Daoy (cell line): ENCODE results near the gene OGFOD1. TPM values are rescaled to one million over a fixed set of nuclear protein-coding genes. Genes with fewer than 3 reads are reported as not detected.

Experiments used
- DNase-seq: peaks from one replicate; pipeline ENCODE4 v3.0.0-alpha.2; 2015; ENCODE audit warnings: low read depth
- total RNA-seq: library from RNA; depleted of rRNA; stranded (reverse); fragments of >200 nt; shearing (Covaris generic); gene quantifications from 2 replicates; pipeline ENCODE4 v1.2.3, GENCODE V29; 2014

Gene OGFOD1
- total RNA-seq, 1 experiment from 2014 or later = 61.5 TPM

DNA sequence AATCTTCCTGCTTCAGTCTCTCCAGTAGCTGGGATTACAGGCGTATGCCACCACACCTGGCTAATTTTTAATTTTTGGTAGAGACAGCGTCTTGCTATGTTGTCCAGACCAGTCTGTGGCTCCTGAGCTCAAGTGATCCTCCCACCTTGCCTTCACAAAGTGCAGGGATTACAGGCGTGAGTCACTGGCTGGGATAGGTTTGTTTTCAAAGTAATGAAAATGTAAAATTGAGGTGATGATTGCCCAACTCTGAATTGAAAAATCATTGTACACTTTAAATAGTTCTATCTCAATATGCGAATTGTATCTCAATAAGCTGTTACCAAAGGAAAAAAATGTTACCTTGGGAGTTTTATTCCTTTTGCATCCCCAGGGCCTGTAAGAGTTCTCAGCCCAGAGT lies 24.8 kb upstream of the OGFOD1 start:
- DNase-seq = peak; percentile 15

DNA sequence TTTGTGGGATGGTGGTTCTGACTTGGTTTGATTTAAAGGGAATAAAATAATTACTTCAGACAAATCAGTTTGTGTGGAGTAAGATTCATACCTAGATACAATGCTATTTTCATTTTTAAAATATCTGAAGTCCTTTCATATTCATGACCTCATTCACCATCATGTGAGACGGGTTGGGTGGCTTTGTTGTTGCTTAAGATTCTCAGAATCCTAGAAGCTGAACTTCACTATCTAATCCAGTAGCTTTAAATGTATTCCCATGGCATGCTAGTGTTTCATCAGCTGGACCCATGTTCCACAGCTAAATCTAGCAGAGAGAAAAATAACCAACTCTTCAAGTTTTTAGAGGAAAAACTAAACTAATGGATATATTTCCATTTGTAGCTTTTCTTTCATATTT lies 23.3 kb upstream of the OGFOD1 start:
- no peak for DNase-seq

DNA sequence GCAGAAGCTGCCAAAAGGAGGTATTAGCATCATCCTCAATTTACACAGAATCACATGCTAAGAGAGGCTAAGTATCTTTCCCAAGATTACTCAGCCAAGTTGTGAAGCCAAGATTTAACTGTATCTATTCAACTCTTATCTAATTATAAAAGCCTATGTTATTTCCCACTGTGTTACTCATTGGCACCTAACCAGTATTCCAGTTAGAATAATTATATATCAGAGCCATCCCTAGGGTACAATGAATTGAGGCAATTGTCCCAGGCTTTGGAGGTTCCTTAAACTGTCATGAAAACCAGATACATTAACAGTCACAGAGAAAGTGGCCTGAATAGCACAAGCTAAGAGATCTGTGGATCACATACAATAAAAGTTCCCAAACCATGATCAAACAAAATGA lies 15.1 kb upstream of the OGFOD1 start:
- DNase-seq = no peak

DNA sequence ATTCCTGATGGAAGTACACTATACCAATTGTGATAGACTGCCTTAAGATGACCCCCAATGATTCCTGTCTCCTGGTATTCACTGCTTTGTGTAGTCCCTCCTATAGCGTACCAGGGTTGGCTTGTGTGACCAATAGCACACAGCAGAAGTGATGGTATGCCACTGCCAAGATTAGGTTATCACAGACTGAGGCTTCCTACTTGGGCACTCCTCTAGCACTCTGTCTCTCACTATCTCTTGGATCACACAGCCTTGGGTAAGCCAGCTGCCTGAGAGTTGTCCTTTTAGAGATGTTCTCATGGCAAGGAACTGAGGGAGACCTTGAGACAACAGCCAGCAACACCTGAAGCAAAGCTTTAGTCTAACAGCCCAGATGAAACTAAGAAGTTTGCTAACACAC lies 13.3 kb upstream of the OGFOD1 start:
- no peak for DNase-seq

DNA sequence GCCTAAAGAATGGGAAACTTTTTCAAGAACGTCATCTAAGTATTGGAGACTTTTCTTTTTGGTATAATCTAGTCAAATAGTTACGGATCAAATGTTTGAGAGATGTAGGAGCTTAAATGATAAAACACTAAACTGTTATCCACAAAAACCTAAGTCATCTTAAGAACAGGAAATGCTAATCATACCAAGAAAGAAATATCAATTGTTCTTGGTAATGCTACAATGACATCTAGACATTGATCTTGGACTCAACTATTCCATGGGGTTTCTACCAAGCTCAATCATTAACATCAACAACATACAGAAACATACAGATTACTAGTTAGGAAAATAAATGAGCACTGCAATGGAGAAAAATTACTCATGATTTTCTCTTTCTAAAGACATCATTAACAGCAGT lies 4.1 kb upstream of the OGFOD1 start:
- no peak for DNase-seq

DNA sequence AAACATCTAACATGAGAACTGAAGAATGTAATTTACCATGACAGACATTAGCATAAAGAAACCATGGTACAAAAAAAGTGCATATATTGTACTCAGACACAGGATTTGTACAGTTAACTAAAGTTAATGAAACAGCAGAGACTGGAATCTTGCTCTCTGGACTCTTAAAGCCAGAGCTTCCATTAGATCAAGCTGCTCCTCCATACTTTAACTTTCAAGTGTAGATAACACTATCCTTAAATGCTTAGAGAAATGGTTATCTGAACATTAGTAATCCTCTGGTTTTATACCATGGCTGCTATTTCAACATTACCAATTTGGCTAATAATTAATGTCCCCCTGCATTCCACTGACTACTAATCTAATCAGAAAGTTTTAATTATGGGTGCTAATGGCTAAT lies 3.3 kb upstream of the OGFOD1 start:
- DNase-seq = no peak

DNA sequence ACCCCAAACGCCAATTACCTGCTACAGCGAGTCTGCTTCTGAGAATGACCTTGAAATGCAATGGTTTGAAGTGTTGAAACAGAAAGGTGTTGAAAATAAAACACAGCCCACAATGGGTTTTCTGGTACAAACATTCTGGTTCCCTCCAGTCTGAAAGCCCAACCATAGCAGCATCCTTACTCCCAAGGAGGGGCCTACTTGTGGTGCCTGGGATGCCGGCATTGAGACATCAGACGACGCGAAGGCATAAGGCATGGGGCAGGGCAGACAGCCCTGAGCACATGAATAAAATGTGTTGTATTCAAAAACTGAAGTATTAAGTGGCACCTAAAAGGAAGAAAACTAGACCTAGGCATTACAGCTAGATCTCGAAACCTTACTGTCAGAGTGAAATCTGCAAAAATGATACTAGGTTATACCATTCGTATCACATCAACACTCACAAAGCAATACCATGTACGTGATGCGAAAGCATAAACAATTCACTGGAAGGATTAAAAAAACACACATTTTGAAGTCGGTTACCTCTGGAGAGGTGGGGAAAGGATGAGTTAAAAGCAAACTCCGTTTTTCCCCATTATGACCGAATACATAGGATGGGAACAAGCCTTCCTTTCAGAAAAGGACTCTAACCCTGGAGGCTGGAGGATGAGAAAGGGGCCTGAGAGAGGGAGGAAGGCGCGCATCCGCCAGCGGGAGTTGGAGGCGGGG lies 924 bp upstream of the OGFOD1 start:
- DNase-seq = no peak

DNA sequence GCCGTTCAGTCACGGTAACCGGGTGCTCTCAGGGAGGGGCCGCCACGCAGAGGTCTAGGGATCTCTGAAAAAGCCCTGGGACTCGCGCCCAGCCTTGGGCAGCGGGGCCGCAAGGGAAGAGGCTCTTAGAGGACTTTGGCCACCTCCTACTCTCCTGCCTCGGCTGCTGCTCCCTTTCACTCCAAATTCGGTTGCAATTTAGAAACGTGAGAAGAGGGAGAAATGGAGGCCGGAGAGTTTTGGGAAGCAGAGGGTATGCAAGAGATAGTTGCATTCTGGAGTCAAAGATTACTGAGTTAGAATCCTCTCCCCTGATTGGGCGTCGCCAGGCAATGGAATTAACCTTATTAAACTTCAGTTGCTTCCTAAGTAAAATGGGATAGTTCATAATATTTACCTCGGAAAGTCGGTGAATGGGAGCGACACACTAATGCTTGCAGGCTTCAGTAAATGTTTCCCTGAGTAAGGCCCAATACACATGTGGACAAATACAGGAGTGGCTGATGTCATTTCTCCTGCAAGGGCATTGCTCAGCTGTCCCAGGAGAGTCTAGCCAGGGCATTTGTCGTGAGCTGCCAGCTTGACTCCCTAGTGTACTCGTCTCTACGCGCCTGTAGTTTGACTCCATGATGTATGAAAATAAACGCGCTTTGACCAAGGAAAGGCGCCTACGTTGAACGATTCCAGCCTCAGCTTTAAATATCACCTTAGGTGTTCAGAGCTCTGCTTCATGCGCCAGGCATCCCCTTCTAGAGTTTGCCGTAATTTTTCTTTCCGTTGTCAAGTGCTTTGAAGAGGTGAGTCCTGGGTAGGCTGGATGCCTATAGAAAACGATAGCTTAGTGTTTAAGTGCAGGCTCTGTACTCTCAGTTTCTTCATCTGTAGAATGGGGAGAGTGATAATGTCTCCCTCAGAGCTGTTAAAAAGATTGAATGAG lies 667 bp downstream of the OGFOD1 start:
- DNase-seq = peak; percentile 23

DNA sequence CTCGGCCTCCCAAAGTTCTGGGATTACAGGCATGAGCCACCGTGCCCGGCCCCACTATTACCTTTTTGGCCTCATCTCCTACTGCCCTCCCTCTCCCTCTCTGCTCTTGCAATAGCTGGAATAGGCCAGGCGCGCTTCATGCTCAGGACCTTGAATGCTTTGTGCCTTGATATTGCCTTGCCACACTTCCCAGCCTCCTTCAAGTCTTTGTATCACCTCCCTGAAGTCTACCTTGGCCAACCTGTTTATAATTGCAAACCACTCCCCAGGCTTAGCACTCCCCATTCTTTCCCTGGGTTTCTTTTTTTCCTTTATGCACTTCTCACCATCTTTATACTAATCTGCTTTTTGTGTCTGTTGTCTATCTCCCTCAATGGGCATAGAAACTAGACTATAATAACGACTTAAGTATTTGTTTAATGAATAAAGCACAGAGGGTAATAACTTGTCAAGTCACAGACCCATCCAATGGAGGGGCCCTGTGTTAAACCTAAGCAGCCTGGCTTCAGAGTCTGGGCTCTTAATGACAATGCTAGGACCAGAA lies 6.6 kb downstream of the OGFOD1 start:
- DNase-seq = no peak

DNA sequence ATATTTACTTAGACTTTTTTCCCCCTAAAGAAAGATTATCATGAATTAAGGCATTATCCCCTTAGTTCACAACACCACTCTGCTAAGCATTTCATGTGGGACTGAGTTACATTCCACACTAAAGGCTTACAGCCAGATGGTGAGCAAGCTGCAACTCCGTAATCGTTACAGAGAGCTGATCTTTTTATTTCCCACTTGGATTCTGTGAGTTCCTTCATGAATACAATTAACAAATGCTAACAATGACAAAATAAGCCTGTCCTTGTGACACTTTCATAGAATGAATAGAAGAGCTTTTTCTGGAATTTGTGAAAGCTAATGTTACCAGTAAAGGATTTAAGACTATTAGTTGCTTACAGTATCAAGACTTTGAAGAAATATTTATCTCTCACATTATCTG lies 8.7 kb downstream of the OGFOD1 start:
- DNase-seq = no peak

DNA sequence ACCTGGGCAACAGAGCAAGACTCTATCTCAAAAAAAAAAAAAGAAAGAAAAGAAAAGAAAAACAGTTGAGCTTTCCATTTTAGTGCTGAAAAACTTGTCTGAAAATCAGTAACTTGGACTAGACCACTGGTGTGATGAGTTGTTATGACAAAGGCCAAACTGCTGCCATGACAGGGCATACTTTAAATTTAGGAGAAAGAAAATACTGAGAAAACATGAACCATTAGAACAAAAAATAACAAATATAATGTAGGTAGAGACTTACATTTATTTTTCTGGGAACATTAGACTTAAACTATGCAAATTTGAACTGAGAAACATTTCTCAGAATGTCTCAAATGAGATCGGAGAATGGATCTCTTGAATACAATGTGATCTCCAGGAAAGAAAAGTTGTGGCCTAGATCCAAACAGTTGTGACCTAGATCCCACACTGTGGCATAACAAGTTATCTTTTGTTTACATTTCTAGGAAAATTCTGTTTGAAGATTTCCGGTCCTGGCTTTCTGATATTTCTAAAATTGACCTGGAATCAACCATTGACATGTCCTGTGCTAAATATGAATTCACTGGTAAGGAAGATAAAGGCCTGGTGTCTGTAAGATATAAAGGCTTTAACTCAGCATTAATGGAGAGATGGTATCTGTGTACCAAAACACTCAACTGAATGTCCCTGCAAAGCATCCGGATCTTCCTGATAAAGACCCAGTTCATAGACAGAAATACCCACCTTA lies 10.9 kb downstream of the OGFOD1 start:
- DNase-seq = no peak

DNA sequence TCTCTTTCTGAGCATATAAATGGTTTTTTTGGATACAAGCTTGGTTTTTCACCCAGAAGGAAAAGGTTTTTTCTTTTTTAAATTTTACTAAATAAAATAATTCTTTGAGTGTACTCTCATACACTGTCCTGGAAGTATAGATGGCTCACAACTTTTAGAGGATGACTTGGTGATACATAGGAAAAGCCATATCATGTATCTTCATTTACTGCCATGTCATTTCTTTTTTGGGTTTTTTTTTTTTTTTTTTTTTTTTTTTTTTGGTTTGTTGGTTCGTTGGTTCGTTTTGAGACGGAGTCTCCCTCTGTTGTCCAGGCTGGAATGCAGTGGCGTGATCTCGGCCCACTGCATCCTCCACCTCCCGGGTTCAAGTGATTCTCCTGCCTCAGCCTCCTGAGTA lies 11.8 kb downstream of the OGFOD1 start:
- DNase-seq = no peak

DNA sequence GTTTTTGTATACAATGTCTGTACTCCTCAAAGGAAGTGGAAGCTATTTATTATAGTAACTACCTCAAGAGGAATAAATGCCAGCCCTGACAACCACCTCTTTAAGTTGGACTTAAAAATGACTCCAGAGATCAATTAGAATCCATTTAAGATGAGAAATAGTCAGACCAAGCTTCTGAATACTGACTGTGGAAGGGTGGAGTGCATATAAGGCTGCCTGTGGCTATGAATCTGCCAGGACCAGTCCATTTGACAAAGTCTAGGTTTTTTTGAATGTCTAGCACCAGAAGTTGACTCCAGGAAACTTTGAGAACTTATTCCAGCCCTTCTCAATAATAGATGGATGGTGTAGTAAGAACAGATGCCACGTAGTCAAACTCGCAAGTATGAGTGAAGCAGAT lies 15.0 kb downstream of the OGFOD1 start:
- no peak for DNase-seq

DNA sequence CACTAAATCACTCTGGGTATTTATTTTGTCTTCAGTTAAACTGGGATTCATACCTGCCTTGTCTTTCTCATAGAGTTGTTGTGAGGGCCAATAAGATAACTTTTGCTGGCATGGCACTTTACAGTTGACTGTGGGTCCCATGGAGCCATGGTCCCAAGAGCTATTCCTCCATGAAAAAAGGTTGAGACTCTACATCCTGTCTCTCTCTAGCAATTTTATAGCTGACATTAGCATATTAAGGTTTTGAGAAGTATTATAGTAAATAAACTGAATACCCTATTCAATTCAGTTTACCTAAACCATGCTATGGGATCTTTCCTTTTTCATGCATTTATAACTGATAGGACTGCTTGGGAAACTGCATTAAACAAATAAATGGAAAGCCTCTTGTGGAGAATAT lies 17.4 kb downstream of the OGFOD1 start:
- DNase-seq = no peak

DNA sequence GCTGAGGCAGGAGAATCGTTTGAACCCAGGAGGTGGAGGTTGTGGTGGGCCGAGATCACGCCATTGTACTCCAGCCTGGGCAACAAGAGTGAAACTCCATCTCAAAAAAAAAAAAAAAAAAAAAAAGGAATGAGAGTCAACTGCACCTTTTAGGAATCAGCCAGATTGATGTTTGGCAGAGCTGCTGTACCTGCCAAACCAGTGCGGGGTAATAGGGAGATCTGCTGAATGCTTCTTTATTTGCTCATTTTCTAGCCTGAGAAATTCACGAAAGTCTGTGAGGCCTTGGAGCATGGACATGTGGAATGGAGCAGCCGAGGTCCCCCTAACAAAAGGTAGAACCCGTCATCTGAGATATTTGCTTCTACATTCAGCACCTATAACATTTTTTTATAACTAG lies 18.4 kb downstream of the OGFOD1 start:
- no peak for DNase-seq

DNA sequence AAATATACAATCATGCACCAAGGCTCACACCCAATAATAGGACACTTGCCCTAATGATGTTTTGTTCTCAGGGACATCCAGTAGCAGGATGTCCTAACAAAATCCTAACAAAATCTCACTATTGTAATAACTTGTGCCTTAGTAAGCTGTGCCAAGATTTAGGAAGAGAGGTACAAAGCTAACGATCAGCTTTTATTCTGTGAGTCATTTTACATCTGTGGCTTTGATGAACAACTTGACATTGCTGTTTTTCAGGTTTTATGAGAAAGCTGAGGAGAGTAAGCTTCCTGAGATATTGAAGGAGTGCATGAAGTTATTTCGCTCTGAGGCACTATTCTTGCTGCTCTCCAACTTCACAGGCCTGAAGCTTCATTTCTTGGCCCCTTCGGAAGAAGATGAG lies 18.9 kb downstream of the OGFOD1 start:
- DNase-seq = no peak

DNA sequence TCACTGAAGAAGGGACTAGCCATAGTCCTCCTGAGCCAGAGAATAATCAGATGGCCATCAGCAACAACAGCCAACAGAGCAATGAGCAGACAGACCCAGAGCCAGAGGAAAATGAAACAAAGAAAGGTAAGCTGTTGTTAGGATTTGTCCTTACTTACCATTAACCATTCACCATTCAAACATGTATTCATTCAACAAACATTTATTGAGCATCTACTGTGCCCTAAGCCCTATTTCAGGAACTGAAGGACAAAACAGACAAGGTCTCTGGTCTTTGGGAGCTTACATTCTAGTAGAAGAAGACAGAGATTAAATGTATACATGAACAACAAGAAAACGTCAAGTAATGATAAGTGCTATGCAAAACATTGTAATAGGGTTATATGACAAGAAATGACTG lies 19.3 kb downstream of the OGFOD1 start:
- DNase-seq = no peak

DNA sequence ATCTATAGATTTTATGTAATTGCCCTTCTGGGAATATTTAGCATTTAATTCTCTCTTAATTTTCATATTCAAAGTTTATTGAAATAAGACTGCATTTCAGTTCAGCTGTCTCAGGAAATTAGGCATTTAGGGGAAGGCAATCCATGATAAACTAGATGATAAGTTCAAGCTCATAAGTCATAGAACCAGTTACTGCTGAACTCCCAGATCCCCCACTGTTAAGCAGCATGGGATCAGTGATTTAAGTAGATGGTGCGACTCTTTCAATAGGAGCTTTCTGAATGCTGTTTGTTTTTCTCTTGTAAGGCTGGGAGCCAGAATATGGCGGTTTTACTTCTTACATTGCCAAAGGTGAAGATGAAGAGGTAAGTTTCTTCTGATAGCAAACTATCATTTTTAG lies 23.8 kb downstream of the OGFOD1 start:
- DNase-seq = no peak

DNA sequence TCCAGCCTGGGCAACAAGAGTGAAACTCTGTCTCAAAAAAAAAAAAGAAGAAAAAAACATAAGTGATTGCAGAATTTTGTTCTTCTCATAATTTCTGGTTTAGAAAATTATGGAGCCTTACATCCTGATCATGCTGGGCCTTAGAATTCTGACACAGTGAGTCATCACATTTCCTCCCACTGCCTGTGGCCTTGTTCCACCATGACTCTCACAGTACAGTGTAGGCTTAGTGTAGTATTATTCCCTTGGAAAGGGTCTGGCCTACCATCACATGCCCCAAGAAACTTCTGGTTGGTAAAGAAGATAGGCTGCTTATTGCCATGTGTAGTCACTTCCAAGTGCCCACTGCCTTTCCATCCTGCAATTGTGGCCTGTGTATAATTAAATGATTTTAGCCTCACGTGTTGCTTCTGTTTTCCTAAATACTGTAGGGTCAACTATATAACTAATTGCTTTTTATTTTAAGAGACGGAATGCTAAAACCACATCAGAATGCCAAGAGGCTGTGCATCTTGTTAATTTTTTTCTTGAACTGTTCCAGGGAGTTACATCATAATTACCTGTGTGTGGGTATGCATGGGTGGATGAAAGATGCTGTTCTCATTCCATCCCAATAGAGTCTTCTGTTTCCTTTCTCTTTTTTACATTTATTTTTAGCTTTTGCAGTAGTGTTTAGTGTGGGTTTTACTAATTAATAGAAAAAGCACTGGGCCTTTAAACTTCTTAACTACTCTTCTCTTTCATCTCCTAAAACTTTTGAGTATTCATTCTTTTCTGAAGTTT lies 25.9 kb downstream of the OGFOD1 start:
- peak; percentile 80 for DNase-seq

DNA sequence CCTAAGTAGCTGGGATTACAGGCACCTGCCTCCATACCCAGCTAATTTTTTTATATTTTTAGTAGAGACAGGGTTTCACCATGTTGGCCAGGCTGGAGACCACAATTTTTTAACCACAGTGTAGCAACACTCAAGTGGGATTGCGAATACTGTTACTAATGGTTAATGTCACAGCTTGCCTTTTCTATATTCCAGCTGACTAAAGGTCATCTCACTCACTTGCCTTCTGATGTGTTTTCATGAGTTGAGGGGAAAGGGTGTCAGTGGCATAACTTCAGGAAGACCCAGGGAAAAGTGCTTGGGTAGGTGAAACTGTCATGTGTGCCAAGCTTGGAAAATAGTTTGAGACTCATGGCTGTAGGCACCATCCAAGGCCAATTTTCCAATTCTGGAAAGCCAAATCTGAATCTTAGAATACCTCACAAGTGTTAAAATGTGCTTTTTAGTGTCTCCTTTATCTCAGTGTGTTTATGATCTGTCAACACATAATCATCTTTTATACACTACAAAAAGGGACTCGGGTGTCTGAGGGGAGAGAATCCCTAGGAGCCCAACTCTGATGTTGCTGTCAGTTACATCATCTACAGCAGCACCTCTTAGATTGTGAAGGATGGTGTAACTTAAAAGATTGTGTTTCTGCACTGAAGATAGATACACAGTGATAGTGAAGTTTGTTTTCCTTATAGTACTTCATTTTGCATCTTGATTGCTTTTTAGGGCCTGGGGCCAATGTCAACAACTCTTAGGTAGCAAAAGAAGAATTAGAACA lies 27.1 kb downstream of the OGFOD1 start:
- no peak for DNase-seq

DNA sequence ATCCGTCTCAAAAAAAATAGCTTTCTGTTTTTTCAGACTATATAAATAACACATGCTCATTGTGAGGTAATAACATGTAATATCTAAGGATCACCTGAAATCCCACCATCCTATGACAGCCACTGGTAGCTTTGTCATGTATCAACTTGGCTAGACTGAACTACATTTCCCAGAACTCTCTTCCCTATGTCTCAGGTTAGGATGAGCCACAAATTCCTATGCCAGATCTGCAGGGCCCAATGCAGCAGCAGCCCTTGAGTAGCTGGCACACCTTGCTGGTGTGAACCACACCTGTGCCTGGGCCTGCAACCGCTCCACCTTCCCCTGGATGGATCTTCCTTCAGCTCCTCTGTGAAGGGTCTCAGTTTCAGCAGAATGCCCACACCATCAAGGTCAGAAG lies 28.1 kb downstream of the OGFOD1 start:
- no peak for DNase-seq
